Omental fat pad (tissue), 4 donors: Measurements from ENCODE around the gene CALML5. TPM values are rescaled to one million over a fixed set of nuclear protein-coding genes. Genes with fewer than 3 reads are reported as not detected.

Experiments
- ATAC-seq: fragments of 150-250 bp; one replicate; pipeline ENCODE4 v1.9.1; 2016; ENCODE audit warnings: mild to moderate bottlenecking, moderate library complexity; ENCODE audit not compliant: low FRiP score
- DNase-seq: peaks from one replicate; pipeline ENCODE4 v3.0.0-alpha.2; 2019; ENCODE audit warnings: low spot score
- CTCF ChIP-seq, 3 donors: fragments of 450-650 bp; IDR thresholded peaks; one replicate each; pipeline ENCODE4 v1.5.1; 2016 to 2017; ENCODE audit warnings: antibody characterized with exemption in 3 of 3, mild to moderate bottlenecking in 3 of 3, moderate library complexity in 2 of 3
- total RNA-seq, 4 donors: library from RNA; depleted of rRNA; stranded (reverse); fragments of >200 nt; gene quantifications; one replicate each; pipeline ENCODE4 v1.1.0, GENCODE V29; 2016

Gene CALML5
- total RNA-seq, 4 donors from 2014 or later, result not detected

- no peak for ATAC-seq
- no peak for DNase-seq
- no peak for TF ChIP-seq CTCF (IDR thresholded peaks at IDR 0.05)
These were observed 10.3 kb upstream of the CALML5 start for GRCh38 chr10:5509691-5510090.

- TF ChIP-seq CTCF (IDR thresholded peaks at IDR 0.05), result no peak
- DNase-seq (no peak), ATAC-seq (no peak)
These were observed 9.9 kb upstream of the CALML5 start for GRCh38 chr10:5509236-5509635.

GRCh38 chr10:5508786-5509185 lies 9.4 kb upstream of the CALML5 start:
- no peak for ATAC-seq
- no peak for DNase-seq

GRCh38 chr10:5508161-5508604 lies 8.8 kb upstream of the CALML5 start:
- DNase-seq, result no peak
- no peak for ATAC-seq

More at GRCh38 chr10:5508786-5509185, 9.4 kb upstream of the CALML5 start:
- TF ChIP-seq CTCF (IDR thresholded peaks at IDR 0.05), result no peak

GRCh38 chr10:5507649-5508131 lies 8.3 kb upstream of the CALML5 start:
- ATAC-seq (no peak), DNase-seq (no peak)
- TF ChIP-seq CTCF (IDR thresholded peaks at IDR 0.05), result no peak

More at GRCh38 chr10:5508161-5508604, 8.8 kb upstream of the CALML5 start:
- TF ChIP-seq CTCF (IDR thresholded peaks at IDR 0.05), result no peak

GRCh38 chr10:5506751-5507648 lies 7.6 kb upstream of the CALML5 start:
- no peak for ATAC-seq
- TF ChIP-seq CTCF (IDR thresholded peaks at IDR 0.05), result no peak
- DNase-seq, result no peak

- no peak for DNase-seq
These were observed 6.9 kb upstream of the CALML5 start for GRCh38 chr10:5506246-5506645.

More at GRCh38 chr10:5506246-5506645, 6.9 kb upstream of the CALML5 start:
- no peak for ATAC-seq
- TF ChIP-seq CTCF (IDR thresholded peaks at IDR 0.05), result no peak
